ENCODE data around the gene TMEM18.
A peak's percentile ranks its signal among the peaks of the same experiment; 100 is the strongest.

Gene TMEM18

DNA sequence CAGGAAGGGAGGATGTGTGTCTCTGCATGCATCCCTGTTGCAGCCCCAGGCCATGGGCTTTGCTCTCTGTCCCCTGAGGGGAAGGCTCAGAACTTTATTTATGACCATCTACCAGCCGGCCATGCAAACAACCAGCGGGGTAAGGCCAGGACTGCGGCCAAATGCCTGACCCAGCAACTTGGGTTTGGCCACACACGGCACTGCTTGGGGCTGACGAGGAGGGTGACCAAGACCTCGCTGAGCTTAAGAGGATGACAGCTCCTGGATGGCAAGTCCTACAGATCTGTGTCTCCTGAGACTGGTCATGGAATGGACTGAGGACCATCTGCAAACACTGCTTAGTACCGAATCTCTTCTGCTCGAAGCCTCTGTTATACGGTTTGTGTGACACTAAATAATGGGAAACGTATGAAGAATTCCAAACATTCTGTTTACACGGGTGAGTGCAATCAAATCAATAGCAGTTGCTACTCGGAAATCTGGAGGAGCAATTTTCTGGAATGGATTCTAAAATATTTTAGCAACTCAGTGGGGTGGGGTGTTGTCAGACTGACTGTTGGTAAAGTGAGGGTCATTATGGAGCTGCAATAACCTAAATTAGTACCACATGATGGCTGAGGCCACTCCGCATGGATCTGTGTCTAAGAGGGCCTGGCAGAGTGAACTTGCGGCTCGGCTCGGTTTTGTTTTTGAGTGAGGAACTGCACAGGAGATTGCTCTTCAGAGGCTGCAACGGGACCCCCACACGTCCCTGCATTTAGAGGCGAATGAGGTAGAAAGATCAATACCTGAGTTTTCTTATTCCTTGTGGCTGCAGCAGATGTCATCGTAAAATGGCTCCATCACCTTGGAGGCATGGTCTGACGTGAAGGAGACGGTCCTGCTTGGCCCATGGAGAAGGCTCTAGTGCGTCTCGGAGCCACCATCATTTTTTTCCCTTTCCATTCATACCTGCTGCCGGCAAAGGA is 26.6 kb downstream of the TMEM18 start:
- DNase-seq: no peak

DNA sequence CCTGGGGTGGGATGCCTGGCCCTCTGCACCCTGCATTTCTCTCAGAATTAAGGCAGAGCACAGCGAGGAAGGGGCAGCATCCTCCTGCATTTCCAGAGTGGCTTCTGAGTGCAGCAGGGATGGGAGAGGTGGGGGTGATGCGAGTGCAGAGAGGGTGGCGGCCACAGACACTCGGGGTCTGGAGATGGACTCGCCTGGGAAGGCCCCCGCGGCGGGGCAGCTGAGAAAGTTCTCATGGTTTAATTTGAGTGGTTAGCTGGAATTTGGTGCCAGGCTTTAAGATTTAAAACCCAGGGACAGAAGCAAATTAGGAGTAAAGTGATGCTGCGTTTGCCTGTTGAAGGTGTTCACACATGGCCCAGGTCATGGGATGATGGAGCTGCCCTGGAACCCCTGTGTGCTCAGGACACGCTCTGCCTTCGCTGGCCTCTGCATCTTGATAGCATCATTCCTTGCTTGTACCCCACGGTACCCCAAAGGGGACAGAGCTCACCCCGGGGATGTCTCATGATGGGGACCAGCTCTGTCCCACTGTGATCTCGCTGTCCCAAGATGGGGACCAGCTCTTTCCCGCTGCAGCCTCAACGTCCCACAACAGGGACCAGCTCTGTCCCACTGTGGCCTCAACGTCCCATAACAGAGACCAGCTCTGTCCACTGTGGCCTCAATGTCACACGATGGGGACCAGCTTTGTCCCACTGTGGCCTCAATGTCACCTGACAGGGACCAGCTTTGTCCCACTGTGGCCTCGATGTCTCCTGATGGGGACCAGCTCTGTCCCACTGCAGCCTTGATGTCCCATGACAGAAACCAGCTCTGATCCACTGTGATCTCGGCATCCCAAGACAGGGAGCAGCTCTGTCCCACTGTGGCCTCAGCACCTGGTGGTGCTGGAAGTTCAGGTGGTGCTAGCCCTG is 27.5 kb downstream of the TMEM18 start:
- no peak for DNase-seq

DNA sequence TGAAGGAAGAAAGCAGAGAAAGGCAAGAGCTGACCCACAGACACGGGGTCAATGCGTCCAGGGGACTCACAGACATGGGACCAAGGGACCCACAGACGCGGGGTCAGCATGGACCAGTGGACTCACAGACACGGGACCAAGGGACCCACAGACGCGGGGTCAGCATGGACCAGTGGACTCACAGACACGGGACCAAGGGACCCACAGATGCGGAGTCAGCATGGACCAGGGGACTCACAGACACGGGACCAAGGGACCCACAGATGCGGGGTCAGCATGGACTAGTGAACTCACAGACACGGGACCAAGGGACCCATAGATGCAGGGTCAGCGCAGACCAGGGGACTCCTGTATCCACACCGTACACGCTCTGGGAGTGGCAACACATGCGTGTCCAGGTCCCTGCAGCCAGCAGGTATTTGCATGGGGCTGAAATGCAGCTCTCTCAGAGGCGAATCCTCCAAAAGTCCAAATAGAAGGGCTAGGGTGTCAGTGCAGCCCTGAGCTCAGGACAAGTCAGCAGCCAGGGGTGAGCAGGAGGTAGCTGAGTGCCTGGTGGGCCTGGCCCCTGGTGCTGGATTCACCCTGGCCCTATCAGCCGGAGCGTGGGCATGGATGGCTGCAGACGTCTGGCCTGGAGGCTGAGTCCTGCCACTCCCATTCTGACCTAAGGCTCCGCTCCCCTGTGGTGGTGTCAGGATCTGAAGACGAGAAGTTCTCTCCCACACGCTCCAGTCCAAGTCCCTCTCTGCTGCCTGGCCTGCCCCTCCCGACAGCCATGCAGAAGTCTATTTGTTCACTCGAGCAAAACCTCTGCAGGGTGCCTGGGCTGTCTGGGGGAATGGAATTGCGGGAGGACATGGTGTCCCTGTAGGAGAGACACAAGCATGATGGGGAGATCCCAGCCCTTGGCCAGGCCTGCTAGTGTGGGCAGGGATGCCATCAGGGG is 28.5 kb downstream of the TMEM18 start:
- DNase-seq: no peak

DNA sequence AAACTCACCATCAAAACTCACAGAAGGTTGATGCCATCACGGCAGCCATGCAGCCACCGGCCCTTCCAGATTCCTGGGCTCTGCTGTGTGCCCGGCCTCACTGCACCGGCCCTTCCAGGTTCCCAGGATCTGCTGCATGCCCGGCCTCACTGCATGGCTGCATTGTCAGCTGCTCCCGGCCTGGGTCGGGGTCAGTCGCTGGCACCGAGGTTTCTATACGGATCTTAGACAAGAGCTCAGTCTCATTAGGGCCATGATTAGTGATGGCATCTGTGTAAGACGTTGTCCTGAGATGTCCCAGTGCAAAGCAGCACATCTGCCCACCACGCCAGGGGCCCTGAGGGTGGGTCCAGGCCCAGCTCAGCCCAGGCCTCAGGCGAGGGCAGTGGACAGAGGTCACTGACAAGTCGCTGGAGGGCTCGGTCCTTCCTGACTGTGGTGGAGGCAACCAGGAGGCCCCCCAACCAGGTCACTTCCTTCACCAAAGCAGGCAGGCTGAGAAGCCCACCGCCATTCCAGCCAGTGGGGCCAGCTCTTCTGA is 29.4 kb downstream of the TMEM18 start:
- DNase-seq: no peak

DNA sequence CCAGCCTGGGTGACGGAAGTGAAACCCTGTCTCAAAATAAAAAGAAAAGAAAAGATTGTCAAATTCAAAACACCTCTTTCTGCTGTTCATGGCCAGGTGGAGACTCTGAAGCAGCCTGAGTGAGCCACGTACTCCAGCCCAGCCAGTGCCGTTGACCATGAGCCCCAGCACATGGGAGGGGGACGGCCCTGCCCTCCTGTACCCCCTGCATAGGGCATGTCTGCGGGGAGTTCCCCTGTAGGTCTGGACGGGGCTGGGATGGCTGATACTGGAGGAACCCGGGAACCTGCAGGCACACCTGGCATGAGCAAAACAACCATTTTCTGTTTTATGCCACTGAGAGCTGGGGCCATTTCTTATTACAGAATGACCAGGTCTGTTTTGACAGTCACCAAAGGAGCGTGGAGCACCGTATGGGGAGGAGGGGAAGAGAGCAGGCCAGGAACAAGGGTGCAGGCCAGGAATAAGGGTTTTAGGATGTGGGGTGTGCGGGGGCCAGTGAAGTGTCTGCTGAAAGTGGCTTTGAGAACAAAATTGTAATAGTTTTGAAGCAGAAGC is 30.1 kb downstream of the TMEM18 start:
- DNase-seq: no peak

DNA sequence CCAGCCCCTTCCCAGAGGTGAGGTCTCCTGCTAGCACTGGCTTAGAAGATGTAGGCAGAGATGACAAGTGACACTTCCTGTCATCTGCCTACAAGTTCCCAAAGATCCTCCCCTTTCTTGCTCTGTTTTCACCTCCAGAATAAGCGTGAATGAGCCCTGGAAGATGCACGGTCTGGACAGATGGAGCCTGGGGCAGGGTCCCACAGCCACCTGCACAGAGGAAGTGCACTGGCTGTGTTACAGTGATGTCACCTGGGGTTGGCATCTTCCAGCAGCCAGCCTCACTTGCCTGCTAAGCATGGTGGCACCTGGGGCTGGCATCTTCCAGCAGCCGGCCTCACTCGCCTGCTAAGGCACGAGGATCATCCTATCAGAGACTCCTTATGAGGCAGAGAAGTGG is 32.3 kb downstream of the TMEM18 start:
- no peak for DNase-seq

DNA sequence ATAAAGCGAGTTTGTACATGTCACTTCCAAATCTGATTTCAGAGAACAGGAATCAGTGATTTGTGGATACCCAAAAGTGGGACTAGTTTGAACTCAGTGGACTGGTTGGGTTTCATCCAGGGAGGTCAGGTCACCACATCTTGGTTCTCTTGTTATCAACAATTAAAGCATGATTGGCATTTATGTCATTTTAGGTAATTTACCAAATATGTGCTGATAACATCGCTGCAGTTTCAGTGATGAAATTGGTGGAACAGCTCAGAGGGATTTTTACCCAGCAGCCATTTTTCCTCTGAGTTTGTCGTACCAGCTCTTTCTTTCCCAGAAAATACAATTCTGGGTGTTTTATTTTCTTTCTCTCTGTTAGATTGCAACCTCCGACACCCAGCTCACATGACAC is 33.4 kb downstream of the TMEM18 start:
- DNase-seq: no peak

DNA sequence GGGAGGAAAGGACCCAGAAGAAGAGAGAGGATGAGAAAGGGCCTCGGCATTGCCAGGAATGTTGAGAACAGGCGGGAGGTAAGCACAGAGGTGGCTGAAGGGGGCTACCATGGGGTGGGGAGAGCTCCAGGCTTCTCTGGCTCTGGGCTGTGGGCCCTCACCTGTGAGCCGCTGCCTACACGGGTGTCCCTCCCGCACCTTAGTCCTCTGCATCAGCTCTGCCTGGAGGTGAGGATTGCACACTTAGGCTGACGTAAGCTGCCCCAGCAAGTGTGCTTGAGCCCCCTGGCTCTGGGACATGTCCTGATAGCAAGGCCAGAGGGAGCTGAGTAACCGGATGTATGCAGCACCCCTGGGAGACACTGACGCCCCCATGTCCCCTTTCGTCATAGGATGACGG is 33.9 kb downstream of the TMEM18 start:
- DNase-seq: no peak

DNA sequence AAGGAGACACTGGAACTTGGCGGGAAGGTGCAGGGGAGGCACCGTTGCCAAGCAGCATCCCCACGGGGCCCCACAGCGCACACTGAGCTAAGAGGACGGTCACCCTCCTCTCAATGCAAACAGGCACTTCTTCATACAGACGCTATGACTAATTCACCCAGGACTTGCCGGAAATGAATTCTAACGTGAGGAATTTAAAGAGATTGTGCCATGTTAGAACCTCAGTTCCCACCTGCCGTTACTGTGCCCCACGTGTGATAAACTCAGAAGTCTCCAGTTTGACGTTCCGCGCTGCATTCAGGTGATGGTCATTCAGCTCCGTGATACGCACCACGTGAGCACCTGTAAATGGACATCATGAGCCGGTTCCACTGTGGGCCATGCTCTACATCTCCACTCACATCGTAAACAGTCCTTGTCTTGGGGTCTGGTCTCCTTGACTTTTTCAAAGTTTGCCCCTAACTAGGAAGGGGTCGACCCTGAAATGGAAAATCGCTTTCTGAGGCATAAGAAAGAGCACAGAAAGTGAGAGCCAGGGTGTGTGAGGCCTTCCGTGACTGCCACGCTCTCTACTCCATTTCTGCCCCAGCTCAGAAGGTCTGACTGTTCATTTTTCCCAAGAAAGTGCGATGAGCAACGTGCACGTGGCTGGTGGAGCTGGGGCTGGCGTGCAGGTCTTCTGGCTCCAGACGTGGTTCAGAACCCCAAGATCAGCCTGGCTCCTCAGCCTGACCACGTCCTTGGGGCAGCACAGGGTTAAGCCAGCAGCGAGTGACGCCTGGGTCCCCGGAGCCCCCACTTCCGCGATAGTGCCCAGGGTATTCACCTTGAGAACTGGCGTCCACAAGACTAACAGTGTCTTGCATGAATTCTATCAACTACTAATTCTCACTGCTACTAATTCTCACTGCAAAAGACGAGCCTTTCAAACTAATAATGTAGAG is 35.1 kb downstream of the TMEM18 start:
- no peak for DNase-seq

DNA sequence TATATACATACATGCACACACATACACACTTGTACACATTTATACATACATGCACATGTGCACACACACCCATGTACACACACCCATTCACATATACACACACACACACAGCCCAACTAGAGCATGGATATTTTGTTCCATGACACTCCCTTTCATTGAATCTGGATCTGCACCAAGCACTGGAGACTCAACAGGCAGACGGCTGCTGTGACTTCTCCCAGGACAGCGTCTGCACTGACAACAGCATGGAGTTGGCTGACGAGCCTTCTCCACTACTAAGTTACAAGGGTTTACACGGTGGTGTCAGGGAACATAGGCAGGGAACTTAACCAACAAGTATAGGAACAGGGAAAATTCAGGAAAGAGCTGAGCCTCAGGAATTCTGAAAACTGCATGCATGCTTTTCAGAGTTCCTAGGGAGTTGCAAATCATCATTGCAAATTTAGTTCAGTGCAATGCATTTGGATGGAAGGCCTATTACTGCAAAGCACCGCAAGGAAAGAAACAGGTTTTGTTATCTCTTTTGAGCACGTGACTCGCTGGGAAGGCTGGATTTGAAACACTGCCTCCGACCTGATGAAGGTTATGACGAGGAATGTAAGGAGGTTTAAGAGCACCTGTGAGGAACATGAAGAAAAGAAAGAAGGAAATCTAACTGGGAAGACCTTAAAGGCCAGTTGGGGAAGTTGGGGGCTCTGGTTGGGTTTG is 35.9 kb downstream of the TMEM18 start:
- no peak for DNase-seq

DNA sequence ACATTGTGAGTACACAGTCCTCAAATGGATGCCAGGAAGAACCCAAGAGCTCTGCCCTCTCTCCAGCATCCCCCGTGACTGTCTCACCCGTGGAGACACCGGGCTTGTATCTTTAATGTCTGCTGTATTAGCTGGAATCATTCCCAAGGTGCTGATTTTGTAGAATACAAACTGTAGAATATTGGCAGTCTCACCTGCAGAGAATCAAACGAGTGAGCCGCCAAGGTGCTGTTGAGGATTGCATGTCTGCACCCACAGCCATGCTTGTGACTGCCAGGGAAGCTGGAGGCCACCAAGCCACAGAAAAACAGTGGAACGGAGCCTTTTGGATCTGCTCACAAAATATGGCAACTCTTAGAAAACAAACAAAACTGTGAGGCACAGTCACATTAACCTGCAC is 37.5 kb downstream of the TMEM18 start:
- DNase-seq: no peak

DNA sequence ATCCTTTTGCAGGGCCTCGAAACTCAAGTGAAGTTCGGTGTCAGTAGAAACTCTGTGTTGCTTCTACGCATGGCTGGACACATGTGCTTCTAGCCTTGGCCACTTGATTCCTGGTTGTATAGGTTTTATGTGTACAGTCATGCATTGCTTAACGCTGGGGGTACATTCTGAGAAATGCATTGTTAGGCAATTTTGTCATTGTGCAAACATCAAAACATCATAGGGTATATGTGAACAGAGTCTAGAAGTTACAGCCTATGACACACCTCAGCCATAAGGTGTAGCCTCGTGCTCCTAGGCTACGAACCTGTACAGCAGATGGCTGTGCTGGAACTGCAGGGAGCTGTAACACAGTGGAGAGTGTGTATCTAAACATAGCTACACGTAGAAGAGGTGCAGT is 39.4 kb downstream of the TMEM18 start:
- DNase-seq: no peak

DNA sequence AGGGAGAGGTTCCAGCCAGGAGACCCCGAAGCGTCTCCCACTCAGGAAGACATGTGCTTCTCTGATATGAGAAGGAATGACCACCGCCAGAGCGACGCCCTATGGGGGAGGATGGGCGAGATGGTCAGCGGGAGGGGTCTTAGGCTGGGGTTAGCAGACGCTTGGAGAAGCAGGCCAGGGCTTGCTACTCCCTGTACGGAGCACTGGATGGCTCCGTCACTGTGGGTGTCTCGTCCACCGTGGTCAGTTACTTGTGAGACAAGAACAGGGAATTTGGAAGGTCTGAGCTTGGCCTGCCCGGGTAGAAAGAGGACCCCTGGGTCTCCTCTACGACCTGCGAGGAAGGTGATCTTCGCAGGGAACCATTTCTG is 39.8 kb downstream of the TMEM18 start:
- DNase-seq: no peak

DNA sequence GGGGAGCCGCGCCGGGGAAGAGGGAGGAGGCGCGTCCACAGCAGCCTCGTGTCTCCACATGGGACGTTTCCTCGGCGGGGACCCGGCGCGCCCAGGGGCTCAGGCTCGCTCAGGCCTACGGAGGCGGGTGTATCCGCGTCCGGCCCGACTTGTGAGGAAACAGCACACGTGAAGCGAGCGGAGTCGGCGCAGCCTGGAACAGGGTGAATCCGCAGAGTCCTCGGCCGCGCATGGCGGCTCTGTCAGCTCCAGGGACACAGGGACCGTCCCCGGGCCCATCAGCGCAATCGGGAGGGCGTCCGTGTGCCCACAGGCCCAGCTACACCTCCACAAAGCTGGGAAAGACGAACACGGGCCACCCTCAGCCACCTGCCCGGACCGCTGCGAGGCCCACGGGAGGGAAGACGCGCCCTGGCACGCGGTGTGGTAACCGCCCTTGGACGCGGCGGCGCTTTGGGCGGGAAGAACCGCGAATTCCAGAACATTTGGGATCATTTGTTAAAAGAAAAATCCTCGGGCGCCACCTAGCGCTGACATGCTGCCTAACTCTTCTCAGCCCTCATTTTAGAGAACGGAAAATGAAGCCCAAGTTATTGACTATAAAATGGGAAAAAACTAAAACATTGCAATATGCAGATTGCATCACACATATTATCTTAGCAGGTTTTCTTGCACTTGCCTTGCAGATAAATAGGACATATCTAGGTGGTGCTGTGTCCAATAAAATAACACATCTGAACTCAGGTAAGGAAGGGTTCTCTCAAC is 40.4 kb downstream of the TMEM18 start:
- peak; percentile 8 for DNase-seq

DNA sequence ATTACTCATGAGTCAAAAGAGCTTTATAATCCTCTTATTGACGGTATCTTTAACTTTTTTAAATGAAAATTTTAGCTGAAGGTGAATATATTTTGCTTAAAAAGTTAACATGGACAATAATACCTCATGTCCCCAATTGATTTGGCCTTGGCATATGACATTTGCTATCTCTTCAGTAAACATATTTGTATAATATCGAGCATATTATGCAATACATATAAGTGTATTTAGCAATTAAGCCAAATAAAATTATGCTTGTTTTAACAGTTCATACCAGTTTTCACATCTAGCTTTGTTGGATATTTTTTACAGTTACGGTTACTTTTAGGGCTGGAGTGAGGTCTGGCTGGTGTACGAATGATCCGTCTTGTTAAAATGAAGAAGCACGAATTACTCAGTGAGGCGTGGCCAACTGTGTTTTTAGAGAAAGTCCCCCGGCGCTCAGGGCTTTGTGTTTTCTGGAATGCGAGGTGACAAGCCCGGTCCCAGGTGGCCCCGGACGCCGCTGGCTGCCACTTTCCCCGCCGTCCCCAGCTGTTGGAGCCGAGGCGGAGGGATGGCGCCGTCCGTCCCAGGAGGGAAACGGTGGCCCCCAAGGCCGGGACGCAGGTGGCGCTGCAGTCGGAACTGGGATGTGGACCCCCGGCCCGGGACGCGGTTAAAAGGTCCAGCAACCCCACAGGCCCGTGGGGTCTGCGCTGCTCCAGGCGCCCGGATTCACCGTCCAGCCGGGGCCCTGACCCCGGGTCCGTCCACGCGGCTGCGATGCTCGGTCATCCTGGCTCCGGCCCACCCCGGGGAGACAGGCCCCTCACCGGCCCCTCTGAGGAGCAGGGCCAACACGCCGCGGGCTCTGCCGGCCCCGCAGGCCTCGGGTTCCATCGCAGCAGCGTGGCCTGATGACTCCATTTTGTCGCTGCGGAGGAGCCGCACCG is 41.3 kb downstream of the TMEM18 start:
- DNase-seq: no peak

DNA sequence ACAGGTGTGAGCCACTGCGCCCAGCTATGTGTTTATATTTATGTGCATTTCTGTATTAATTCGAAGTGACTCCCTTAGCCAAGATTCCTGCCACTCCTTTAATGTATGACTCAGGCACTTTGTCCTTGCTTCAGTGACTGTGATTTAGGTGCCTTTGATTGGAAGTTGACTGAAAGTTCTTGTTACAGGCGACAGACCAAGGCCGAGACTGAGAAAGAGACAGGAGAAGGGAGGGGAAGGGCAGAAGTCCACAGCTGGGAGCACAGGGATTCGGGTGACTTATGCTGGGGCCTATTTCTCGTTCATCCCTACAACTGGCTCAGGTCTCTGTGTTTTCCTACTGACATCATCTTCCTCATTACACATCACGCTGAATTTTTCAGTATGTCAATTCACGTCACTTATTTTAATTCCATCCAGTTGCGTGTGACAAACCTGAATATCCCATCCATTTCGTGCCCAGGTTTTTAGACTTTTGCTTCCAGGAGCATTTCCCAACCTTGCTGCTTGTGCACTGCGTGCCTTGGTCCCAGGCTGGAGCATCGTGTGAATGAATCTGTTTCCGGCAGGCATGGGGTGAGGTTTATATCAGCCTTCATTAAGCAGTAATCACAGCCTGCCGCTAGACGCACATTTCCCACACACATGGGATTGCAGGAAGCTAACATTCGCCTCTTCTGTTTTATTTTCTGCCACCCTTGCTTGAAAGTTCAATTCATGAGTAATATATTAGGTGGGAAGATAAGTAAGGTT is 42.4 kb downstream of the TMEM18 start:
- DNase-seq: no peak

DNA sequence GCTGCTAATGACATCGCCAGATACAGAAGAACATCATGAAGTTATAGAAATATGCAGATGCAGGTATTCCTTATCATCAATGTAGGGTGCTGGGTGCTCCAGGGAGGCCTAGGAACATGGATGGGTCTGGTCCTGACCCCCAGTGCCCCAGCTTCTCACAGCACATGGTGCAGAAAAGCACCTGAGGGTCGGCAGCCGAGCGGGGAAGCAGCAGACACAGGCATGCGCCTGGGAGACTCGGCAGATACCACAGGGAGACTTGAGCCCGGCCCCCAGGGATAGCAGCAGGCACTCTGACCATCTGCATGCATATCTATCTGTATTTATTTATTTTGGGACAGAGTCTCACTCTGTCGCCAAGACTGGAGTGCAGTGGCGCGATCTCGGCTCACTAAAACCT is 43.2 kb downstream of the TMEM18 start:
- DNase-seq: no peak

Measured in NCI-H446 treated with DMSO at 0.1 percent for 48 hours (cell line).